HG02884 (cell line): ENCODE results near the gene UMOD.

Experiments
- ATAC-seq: cut with Tn5 transposase; IDR thresholded peaks from one replicate; pipeline ENCODE4 v1.9.1; 2021; ENCODE audit warnings: mild to moderate bottlenecking, moderate library complexity; ENCODE audit not compliant: unreplicated experiment

The UMOD gene

DNA sequence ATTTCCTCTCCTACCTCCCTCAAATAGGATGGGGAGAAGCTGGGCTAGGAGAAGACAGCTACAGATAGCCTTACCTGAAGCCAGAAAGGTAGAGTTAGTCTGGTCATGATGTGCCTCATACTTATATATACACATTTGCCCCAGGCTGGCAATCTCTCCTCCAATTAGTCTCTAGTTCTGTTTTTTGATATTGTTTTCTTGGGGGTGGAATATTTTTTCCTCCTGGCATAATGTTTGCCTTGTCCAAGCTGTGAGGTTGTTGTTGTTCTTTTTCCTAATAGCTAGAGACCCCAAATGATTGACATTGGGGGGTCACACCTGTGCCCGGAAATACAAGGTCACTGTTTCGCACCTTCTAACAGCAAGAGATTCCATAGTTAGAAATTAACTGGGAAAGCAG is at the start of gene UMOD:
Gene UMOD (minus strand): TSS at position 101 of the 400 bp plus-strand sequence. CDS start 1,978 bp downstream, outside the sequence.
- no peak for ATAC-seq

DNA sequence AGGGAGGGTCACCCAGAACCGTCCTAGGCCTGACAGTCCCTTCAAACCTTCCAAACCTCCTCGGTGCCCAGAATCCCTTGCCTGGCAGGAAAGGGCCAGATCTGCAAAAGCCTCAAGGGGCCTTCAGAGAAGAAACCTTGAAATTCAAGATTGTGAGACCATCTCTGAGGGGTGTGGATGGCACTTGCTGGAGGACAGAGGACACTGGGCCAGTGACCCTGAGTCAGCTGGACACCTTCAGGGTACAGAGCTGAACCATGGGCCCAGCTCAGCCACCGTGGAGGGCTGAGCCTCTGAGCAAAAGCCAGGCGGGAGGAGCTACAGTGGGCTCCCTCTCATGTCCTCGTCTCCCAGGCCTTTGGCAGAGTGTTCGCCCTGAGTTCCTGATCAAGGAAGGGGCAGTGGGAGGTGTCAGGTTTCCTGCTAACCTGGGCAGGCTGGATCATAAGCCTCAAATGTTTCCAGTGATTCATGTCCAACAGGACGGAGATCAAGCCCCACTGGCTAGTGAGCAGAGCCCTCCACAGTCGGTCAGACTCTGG is 49.0 kb upstream of the UMOD start:
- ATAC-seq = no peak

DNA sequence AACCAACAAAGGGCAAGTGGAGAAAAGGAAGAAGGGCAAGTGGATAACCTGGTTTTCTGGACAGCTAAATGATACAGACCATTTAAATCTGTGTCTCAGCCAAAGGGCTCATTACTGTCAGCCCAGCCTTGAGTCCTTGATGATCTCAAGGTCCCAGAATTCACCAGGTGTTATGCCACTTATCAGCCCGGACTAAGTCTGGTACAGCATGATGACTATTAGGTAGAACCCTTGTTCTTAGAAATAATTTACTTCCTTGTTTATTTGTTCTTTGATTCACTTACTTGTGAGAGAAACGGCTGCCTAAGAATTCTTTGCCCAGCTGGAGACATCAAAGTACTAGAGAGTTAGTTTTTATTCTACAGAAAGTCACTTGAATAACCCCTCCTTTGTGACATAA is 48.6 kb upstream of the UMOD start:
- no peak for ATAC-seq

DNA sequence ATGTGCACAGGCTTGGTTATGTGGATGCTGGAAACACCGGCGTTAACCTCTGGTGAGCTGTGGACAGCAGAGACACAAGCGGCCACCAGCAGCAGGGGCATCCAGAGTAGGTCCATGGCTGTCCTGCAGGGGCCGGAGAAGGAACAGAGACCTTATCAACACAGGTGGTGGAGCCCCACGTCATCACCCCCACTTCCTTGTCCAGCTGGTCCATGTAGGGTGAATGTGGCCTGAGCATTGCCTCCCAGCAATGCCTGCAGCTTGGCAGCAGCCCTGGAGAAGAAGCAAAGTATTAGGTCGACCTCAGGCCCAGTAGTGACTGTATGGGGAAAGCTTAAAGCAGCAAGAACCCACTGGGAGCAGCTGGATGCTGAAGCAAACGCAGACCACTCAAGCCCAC is 46.7 kb upstream of the UMOD start:
- no peak for ATAC-seq

DNA sequence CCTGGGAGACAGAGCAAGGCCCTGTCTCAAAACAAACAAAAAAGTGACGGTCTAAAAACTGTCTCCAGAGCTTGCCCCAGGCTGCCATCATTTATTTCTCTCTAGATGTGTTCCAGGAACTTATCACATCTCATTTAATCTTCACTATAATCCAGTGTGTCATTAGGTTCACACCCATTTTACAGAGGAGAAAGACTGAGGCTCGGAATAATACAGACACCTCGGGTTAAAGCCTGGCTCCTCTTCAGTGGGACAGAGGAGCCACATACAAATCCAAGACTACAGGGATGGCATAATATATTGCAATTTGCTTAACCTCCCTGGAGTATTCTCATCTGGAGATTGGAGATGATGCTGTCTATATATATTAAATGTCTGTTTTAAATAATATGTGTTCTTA is 46.1 kb upstream of the UMOD start:
- no peak for ATAC-seq

DNA sequence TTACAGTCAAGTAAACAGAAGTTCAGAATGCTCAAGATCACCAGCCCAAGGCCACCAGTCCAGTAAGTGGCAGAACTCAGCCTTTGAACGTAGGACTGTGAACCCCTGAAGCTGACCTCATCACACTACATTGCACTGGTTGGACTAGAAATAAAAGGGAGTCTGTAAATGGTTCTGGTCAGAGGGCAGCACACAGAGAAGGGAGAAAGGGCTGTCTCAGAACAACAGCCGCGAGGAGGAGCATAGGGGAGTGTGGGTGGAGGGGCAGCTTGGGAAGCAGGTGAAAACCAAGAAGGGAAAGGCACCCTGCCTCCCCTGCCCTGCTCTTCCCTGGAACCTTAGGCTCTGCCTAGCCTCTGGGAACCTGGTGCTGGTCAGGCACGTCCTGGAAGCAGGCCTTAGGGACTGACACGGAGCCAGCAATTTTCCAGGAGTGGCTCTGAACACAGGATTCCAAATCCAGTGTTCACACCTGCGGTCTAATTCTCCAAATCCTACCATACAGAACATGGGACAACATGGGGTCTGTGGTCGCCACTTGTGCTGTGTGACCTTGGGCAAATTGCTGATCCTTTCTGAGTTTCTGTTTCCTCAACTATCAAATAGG is 45.1 kb upstream of the UMOD start:
- no peak for ATAC-seq

DNA sequence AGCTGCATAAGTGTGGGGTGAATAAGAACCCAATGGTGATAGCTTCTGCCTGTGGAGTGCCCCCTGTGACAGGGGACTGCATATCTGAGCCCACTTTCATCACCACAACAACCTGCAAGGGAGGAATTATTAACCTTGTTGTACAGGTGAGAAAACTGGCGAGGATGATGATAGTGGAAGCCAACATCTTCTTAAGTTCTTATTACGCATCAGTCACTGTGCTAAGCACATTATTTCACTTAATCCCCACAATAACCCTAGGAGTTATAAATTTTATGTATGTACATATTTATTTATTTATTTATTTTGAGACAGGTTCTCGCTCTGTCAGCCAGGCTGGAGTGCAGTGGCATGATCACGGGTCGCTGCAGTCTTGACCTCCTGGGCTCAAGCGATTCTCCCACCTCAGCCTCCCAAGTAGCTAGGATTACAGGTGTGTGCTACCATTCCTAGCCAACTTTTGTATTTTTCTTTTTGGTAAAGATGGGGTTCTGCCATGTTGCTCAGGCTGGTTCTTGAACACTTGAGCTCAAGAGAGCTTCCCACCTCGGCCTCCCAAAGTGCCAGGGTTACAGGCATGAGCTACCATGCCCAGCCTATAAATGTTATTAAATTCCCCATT is 44.4 kb upstream of the UMOD start:
- ATAC-seq = no peak

DNA sequence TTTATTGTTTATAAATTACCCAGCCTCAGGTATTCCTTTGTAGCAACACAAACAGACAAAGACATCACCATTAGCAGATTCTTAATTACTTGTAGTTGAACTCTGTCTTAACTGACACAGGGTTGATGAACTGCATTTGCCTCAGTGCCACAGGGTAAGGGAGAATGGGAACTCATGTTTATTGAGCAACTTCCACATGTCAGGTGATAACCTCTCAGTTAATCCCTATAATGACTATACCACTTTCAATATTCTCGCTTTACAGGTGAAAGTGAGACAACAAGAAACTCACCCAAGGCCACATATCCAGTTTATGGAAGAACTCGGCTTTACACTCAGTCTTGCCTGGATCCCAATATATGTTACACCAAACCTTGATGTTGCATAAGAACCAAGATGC is 43.4 kb upstream of the UMOD start:
- ATAC-seq = no peak

DNA sequence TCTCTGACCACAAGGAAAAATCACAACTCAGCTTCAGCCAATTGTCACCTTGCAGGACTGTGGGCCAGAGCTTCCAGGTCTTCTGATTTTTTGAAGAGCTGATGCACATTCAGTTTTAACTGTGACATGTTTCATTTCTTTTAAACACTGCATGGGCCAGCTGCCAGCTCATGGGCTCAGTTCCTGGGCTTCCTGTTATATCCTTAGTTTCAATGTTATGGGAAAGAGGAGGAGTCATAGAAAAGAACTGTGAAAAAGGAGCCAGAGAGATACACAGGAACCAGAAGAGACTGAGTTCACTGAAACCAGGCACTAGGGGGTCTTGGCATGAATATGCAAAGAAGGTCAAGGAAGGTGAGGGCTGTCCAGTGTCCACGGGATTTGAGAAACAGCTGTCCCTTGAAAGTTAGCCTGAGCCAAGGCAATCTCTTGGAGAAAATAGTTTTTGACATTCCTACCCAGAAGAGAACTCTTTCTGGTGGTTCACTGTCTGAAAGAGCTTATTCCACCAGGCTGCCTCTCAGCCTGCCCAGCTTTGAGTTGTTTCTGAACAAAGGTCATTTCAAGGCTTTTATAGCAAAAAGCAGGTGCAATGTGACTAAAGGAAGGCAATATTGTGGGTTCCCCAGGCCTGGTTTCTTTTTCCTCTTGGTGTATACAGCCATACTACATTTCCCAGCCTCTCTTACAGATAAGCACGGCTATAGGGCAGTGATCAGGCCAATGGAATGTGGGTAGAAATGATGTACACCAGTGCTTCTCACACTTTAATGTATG is 41.5 kb upstream of the UMOD start:
- no peak for ATAC-seq

DNA sequence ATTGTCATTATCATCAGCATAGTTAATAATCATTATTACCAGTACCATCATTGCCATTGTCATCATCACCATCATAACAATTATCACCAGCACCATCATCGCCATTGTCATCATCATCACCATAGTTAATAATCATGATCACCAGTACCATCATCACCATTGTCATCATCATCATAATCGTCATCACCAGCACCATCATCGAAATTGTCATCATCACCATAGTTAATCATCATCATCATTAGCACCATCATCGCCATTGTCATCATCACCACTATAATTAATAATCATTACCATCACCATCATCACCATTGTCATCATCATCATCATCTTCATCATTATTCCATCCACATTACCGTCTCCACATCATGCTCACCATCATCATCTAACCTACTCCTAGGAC is 38.5 kb upstream of the UMOD start:
- ATAC-seq = no peak

DNA sequence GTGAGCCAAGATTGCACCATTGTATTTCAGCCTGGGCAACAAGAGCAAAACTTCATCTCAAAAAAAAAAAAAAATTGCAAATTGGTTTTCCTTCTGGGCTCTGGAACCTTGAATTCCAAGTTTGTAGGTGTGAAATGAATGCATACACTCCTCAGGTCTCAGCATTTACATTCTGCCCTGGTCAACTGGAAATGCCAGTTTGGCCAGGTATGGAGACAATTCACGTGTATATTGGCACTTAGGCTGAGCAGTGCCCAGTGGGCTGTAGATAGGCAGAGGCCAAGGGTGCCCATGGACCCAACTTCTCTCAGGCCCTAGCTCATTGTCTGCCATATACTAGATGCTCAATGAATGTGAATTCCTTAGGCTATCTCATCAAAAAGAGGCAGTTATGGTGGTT is 36.3 kb upstream of the UMOD start:
- ATAC-seq = no peak

DNA sequence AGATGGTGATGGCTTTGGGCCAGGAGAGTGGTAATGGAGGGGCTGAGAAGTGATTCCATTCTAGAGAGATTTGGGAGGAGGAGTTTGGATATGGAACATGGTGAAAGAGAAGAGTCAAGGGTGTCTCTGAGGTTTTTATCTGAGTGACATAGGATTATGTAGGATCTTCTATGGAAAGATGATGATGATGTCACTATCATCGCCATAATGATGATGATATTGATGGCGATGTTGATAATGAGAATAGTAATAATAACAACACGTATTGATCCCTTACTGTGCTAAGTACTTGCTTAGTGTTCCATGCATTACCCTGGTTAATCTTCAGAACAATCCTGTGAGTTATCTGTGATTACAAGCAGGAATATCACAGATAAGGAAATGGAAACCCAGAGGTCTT is 35.5 kb upstream of the UMOD start:
- ATAC-seq = no peak

DNA sequence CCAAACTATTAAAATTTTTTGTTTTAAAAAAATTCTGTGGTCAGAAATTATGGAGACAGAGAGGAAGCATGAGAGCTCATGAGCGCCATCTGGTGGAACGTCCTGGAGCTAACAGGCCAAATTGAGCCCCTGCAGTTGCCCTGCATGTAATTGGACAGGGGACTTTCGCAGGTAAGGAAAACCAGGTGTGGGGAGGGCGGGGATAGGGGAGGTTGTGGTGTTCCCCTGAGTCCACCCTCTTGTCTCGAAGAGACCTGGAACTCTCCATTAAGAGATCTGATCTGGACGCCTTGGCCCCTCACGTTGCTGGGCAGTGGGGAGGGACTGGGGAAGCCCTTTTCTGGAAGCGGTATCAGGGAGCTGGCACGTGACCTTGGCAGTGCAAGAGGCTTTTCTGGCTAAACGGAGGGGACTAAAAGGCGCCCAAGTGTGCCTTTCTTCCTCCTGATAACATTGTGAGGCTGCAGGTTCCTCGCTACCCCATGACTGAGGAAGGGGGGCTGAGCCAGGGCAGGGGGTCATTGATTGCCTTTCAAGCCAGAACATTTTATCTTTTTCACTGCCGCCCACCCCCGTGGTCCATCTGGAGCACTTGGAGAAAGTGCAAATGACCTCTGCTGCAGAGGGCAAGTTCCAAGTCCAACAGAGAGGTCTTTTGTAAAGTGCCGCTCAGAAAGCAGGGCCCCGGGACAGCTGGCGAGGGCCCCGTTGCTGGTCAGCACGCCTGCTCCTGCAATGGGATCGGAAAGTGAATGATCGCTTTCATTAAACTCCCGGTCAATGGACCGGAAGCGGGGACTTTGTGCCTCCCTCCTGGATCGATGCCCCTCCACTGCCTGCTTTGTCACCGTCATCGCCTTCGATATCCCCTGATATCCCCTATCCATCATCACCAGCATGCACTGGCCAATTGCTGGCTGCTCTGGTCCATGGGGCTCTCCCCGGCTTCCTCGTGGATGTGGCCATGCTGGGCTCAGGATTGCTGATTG is 33.6 kb upstream of the UMOD start:
- ATAC-seq = no peak

DNA sequence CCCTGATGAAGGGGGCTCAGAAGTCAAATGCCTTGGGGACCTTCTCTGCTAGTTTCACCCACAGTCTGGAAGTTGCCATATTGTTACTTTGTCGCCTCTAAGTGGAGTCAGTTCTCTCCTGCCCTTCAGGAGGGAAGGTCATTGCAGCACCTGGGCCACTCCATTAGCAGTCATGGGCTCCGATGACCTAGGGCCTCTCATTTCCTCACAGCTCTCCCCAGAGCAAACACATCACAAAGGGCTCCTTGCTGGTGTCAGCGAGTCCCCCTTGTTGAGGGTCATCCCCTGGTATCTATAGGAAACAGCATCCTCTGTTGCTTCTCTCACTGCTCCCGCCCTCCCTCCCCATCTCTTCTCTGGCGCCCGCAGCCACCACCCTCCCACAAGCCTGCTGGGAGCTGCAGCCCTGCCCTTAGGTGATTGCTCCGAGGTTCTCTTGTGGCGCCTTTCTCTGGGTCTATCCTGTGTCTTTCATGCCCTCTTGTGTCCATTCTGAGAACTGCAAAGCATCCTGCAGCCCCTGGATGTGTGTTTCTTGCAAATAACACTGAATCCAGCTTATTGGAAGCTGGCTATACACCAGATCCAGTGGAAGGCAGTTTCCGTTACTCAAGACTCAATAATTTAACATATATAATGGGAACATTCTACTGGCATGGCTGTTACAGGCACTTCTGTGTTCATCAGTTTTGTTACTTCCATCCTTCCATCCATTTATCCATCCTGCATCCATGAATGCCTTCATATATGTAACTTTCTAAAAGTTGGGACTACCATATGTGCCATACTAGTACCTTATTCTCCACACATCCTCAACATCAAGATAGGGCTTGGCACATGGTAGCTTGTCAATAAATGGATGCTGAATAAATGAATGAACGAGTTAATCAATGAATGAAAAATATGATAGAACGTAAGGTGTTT is 30.9 kb upstream of the UMOD start:
- no peak for ATAC-seq

DNA sequence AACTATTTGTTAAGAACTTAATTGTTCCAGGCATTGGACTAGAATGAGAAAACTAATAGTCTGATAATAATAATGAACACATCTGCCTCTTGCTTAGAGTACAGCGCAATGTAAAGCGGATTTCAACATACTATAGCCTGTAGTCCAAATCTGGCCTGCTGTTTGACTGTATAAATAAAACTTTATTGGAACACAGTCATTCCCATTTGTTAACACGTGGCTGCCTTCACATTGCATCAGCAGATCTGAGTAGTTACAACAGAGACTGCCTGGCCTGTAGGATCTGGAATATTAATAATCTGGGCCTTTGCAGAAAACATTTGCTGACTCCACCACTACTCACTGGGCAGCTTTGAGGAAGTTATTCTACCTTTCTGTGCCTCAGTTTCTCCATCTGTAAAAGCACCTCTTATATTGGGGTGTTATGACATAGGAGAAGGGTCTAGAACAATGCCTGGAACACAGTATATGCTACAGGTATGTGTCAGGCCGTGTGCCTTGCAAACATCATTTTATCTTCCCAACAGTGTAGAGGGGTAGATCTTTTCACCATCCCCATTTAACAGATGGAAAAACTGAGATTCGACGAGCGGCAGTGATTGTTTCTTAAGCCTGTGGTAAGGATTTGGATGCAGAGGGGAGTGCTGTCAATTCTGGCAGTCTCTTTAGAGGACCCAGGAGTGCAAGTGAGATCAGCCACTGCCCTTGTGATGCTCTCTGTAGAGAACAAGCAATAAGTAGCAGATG is 29.9 kb upstream of the UMOD start:
- no peak for ATAC-seq

DNA sequence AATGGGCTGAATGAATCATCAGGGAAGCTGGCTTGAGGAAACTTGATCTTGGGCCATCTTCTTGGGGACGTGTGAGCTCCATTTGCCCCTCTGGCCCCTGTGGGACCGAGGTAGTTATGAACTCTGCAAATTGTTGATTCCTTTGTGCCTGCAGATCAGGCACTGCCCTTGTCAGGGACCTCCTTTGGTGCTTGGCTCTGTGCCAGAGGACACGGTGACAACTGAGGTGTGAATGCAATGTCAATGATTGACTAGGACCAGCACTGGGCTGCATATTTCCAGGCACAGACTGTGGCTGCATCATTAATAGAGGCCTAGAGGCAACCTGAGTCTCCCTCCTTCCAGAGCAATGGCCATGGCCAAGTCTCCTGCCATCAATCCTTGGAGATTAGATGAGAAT is 28.3 kb upstream of the UMOD start:
- no peak for ATAC-seq

DNA sequence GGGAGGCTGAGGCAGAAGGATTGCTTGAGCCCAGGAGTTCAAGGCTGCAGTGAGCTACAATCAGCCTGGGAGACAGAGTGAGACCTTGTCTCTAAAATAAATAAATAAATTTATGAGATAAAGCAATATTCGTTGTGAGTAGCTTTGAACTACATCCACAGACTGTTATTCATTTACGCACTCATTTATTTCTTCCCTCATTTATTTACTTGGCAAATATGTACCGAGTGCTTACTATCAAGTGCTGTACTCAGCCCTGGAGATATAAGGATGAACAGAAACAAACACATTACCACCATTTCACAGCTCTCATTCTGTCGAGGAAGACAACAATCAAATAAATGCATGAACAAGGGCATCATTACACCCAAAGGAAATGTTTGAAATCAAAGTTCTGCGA is 24.7 kb upstream of the UMOD start:
- no peak for ATAC-seq

DNA sequence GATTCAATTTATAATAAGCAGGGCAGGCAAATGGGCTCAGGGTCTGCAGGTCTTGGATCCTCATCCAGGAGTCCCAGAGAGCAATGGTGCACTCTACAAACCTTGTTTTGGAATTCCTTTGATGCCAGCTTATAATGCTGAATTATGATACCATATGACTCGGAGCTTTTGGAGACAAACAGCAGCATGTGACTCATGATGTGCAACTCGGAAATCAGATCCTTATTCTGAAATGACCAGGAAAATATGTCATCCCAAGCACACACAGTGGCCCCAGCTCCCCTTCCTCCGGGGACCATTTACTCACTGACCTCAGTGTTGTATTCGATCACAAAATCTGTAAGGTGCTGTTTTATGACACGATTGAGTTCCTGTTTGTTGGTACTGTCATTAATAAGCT is 20.2 kb upstream of the UMOD start:
- no peak for ATAC-seq

DNA sequence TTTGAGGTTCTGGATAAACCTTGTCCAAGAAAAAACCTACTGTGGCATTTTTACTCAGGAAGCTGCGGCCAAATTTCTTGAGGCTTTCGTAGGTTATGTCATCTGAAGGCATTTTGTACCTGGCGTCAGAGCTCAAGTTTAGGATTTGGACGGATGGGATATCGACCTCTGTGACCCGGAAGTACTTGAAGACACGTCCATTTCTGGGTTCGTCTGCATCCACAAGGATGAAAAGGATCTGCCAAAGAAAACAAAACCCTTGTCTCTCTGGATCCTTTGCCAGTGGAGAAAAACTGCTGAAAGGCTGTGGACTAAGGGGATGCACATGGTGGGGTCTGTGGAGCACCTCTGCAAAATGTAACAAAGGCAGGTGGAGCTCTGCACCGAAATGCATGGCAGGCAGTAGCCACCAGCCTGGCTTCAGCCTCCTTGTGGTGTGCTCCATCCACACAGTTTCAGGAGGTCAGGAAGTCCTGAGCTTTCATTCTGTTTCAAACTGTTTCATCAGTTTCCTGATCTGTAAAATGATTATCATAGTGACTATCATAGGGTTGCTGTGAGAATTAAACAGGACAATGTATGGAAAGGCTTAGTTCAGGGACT is 17.0 kb upstream of the UMOD start:
- no peak for ATAC-seq
